BLaER1 treated with 17β-estradiol and CSF1 and Interleukin-3, amounts not matched to agents 10 nM and 100 nM (cell line): ENCODE data around the gene SVOPL.

Source experiments
- H3K27ac ChIP-seq, 11 experiments: shearing (Covaris generic); formaldehyde crosslinking; 2 replicates each; pipeline ENCODE4 v1.8.1; 2022
- H3K27me3 ChIP-seq, 11 experiments: shearing (Covaris generic); formaldehyde crosslinking; 2 replicates each; pipeline ENCODE4 v1.8.1; 2022
- H3K36me3 ChIP-seq, 11 experiments: shearing (Covaris generic); formaldehyde crosslinking; 2 replicates each; pipeline ENCODE4 v1.8.1; 2022
- H3K4me1 ChIP-seq, 10 experiments: shearing (Covaris generic); formaldehyde crosslinking; 2 replicates each; pipeline ENCODE4 v1.8.1; 2022
- H3K4me2 ChIP-seq, 11 experiments: shearing (Covaris generic); formaldehyde crosslinking; 2 replicates each; pipeline ENCODE4 v1.8.1; 2022
- H3K4me3 ChIP-seq, 10 experiments: shearing (Covaris generic); formaldehyde crosslinking; 2 replicates each; pipeline ENCODE4 v1.8.1; 2022
- H3K9ac ChIP-seq, 11 experiments: shearing (Covaris generic); formaldehyde crosslinking; 2 replicates each; pipeline ENCODE4 v1.8.1; 2022
- H3K9me3 ChIP-seq, 11 experiments: shearing (Covaris generic); formaldehyde crosslinking; replicated peaks in 1 of 11; 2 replicates each; pipeline ENCODE4 v1.8.1; 2022
- H4K20me1 ChIP-seq, 11 experiments: shearing (Covaris generic); formaldehyde crosslinking; 2 replicates each; pipeline ENCODE4 v1.8.1; 2022
- Cebpa-rat ChIP-seq, 11 experiments: shearing (Covaris generic); IDR thresholded peaks; 2 replicates each; pipeline ENCODE4 v1.8.1; 2022

Gene SVOPL

GRCh38 chr7:138700857-138701536, at the start of gene SVOPL:
TSS of gene SVOPL (minus strand) at chr7:138701362. CDS start at chr7:138679045, 22,317 bp downstream.
- Histone ChIP-seq H4K20me1 (no peaks in the 10 kb centered on the region), H3K4me2 (0 out of 22 replicates have a peak within 1 kb of the TSS, but pooled peaks of 1 of the 11 experiments have one; percentile 14), H3K27me3 (no peaks in the 10 kb centered on the region), H3K36me3 (no peaks in the 10 kb centered on the region), H3K9me3 (no peaks in the 10 kb centered on the region), H3K9ac (no peak within 1 kb of the TSS), H3K27ac (no peak within 1 kb of the TSS), H3K4me3 (no peak within 1 kb of the TSS), H3K4me1 (peaks cover 0 to 7% (median 0%) of the 10 kb centered on the region in 10 experiments; a peak in 6 of 20 replicates)
- no peak for TF ChIP-seq Cebpa-rat (IDR thresholded peaks at IDR 0.05)

- peaks cover 0 to 7% (median 0%) of the 10 kb centered on the region in 11 experiments; a peak in 1 of 22 replicates for H3K9me3 ChIP-seq
- no peak for TF ChIP-seq Cebpa-rat (IDR thresholded peaks at IDR 0.05)
- H3K36me3 ChIP-seq = no peaks in the 10 kb centered on the region
- H3K4me2 ChIP-seq = no peak overlapping the region
- no peaks in the 10 kb centered on the region for H4K20me1 ChIP-seq
- H3K4me1 ChIP-seq = peaks cover 0 to 28% (median 16%) of the 10 kb centered on the region in 10 experiments; a peak in 14 of 20 replicates
- H3K27me3 ChIP-seq = no peaks in the 10 kb centered on the region
- H3K4me3 ChIP-seq = no peak overlapping the region
- no peak overlapping the region for H3K9ac ChIP-seq
- H3K27ac ChIP-seq = no peak overlapping the region
Observed at GRCh38 chr7:138750473-138750872, 49.3 kb upstream of the SVOPL start.

- H3K4me2 ChIP-seq = no peak overlapping the region
- H3K27ac ChIP-seq = no peak overlapping the region
- H3K9me3 ChIP-seq = peaks cover 0 to 7% (median 0%) of the 10 kb centered on the region in 11 experiments; a peak in 1 of 22 replicates
- H4K20me1 ChIP-seq = no peaks in the 10 kb centered on the region
- H3K36me3 ChIP-seq = no peaks in the 10 kb centered on the region
- no peak overlapping the region for H3K9ac ChIP-seq
- H3K4me3 ChIP-seq = no peak overlapping the region
- no peak for TF ChIP-seq Cebpa-rat (IDR thresholded peaks at IDR 0.05)
- peaks cover 0 to 28% (median 16%) of the 10 kb centered on the region in 10 experiments; a peak in 14 of 20 replicates for H3K4me1 ChIP-seq
- H3K27me3 ChIP-seq = no peaks in the 10 kb centered on the region
Observed at GRCh38 chr7:138749960-138750359, 48.8 kb upstream of the SVOPL start.

- Histone ChIP-seq H4K20me1 (no peaks in the 10 kb centered on the region), H3K4me1 (peaks cover 0 to 28% (median 16%) of the 10 kb centered on the region in 10 experiments; a peak in 14 of 20 replicates), H3K9me3 (peaks cover 0 to 7% (median 0%) of the 10 kb centered on the region in 11 experiments; a peak in 1 of 22 replicates), H3K27me3 (no peaks in the 10 kb centered on the region), H3K4me3 (no peak overlapping the region), H3K36me3 (no peaks in the 10 kb centered on the region), H3K4me2 (no peak overlapping the region), H3K27ac (no peak overlapping the region), H3K9ac (no peak overlapping the region)
- TF ChIP-seq Cebpa-rat (IDR thresholded peaks at IDR 0.05) = 0 out of 22 replicates have a peak, but pooled peaks of 1 of the 11 experiments have one; percentile 40
Observed at GRCh38 chr7:138748666-138749065, 47.5 kb upstream of the SVOPL start.

GRCh38 chr7:138746073-138746472, 44.9 kb upstream of the SVOPL start:
- no peaks in the 10 kb centered on the region for H3K36me3 ChIP-seq
- no peak overlapping the region for H3K27ac ChIP-seq
- no peak overlapping the region for H3K4me3 ChIP-seq
- peaks cover 0 to 4% (median 0%) of the 10 kb centered on the region in 10 experiments; a peak in 4 of 20 replicates for H3K4me1 ChIP-seq
- H3K9me3 ChIP-seq = peaks cover 0 to 4% (median 0%) of the 10 kb centered on the region in 11 experiments; a peak in 1 of 22 replicates
- no peak overlapping the region for H3K4me2 ChIP-seq
- no peaks in the 10 kb centered on the region for H4K20me1 ChIP-seq
- H3K9ac ChIP-seq = no peak overlapping the region
- H3K27me3 ChIP-seq = no peaks in the 10 kb centered on the region
- no peak for TF ChIP-seq Cebpa-rat (IDR thresholded peaks at IDR 0.05)

- H4K20me1 ChIP-seq = no peaks in the 10 kb centered on the region
- H3K4me1 ChIP-seq = peaks cover 0 to 7% (median 0%) of the 10 kb centered on the region in 10 experiments; a peak in 1 of 20 replicates
- H3K27ac ChIP-seq = no peak overlapping the region
- no peaks in the 10 kb centered on the region for H3K9me3 ChIP-seq
- no peak for TF ChIP-seq Cebpa-rat (IDR thresholded peaks at IDR 0.05)
- no peaks in the 10 kb centered on the region for H3K27me3 ChIP-seq
- H3K4me3 ChIP-seq = no peak overlapping the region
- no peak overlapping the region for H3K9ac ChIP-seq
- H3K36me3 ChIP-seq = no peaks in the 10 kb centered on the region
- H3K4me2 ChIP-seq = no peak overlapping the region
Observed at GRCh38 chr7:138745189-138745588, 44.0 kb upstream of the SVOPL start.

- TF ChIP-seq Cebpa-rat (IDR thresholded peaks at IDR 0.05) = no peak
- 0 out of 22 replicates have a peak overlapping the region, but pooled peaks of 1 of the 11 experiments have one; percentile 3 for H3K4me2 ChIP-seq
- H4K20me1 ChIP-seq = no peaks in the 10 kb centered on the region
- H3K4me1 ChIP-seq = peaks cover 0 to 7% (median 0%) of the 10 kb centered on the region in 10 experiments; a peak in 1 of 20 replicates
- H3K9me3 ChIP-seq = peaks cover 0 to 11% (median 6%) of the 10 kb centered on the region in 11 experiments; a peak in 9 of 22 replicates
- H3K9ac ChIP-seq = no peak overlapping the region
- no peak overlapping the region for H3K4me3 ChIP-seq
- H3K36me3 ChIP-seq = no peaks in the 10 kb centered on the region
- no peak overlapping the region for H3K27ac ChIP-seq
- no peaks in the 10 kb centered on the region for H3K27me3 ChIP-seq
Observed at GRCh38 chr7:138741453-138741735, 40.2 kb upstream of the SVOPL start.

- no peak overlapping the region for H3K9ac ChIP-seq
- H3K4me2 ChIP-seq = no peak overlapping the region
- H3K4me1 ChIP-seq = peaks cover 0 to 7% (median 0%) of the 10 kb centered on the region in 10 experiments; a peak in 1 of 20 replicates
- H3K27ac ChIP-seq = no peak overlapping the region
- H3K4me3 ChIP-seq = no peak overlapping the region
- no peak for TF ChIP-seq Cebpa-rat (IDR thresholded peaks at IDR 0.05)
- H4K20me1 ChIP-seq = no peaks in the 10 kb centered on the region
- no peaks in the 10 kb centered on the region for H3K27me3 ChIP-seq
- peaks cover 0 to 11% (median 6%) of the 10 kb centered on the region in 11 experiments; a peak in 9 of 22 replicates for H3K9me3 ChIP-seq
- no peaks in the 10 kb centered on the region for H3K36me3 ChIP-seq
Observed at GRCh38 chr7:138739859-138740258, 38.7 kb upstream of the SVOPL start.

- Histone ChIP-seq H3K36me3 (no peaks in the 10 kb centered on the region), H4K20me1 (no peaks in the 10 kb centered on the region), H3K4me3 (no peak overlapping the region), H3K27me3 (no peaks in the 10 kb centered on the region), H3K9me3 (peaks cover 0 to 11% (median 6%) of the 10 kb centered on the region in 11 experiments; a peak in 9 of 22 replicates), H3K4me2 (no peak overlapping the region), H3K27ac (no peak overlapping the region), H3K4me1 (peaks cover 0 to 7% (median 0%) of the 10 kb centered on the region in 10 experiments; a peak in 1 of 20 replicates), H3K9ac (no peak overlapping the region)
- no peak for TF ChIP-seq Cebpa-rat (IDR thresholded peaks at IDR 0.05)
Observed at GRCh38 chr7:138738551-138739335, 37.6 kb upstream of the SVOPL start.
